GM10266 (cell line): ENCODE measurements around the gene C16orf46.

Source experiments
- DNase-seq: peaks from one replicate; pipeline ENCODE4 v3.0.0; 2012; ENCODE audit errors: extremely low spot score
- CTCF ChIP-seq: IDR thresholded peaks from 2 replicates; pipeline ENCODE4 v1.5.1; 2012; ENCODE audit warnings: mild to moderate bottlenecking, low read depth; ENCODE audit not compliant: control insufficient read depth, insufficient read depth; ENCODE audit errors: missing control alignments

The C16orf46 gene

GRCh38 chr16:81107511-81107910, 30.5 kb upstream of the C16orf46 start:
- no peak for DNase-seq
- no peak for TF ChIP-seq CTCF

GRCh38 chr16:81106826-81107503, 29.9 kb upstream of the C16orf46 start:
- DNase-seq, result no peak
- TF ChIP-seq CTCF, result no peak

GRCh38 chr16:81105946-81106345, 28.9 kb upstream of the C16orf46 start:
- no peak for DNase-seq

GRCh38 chr16:81101702-81102101, 24.7 kb upstream of the C16orf46 start:
- no peak for TF ChIP-seq CTCF
- DNase-seq, result no peak

More at GRCh38 chr16:81105946-81106345, 28.9 kb upstream of the C16orf46 start:
- TF ChIP-seq CTCF, result no peak

GRCh38 chr16:81099958-81100357, 22.9 kb upstream of the C16orf46 start:
- DNase-seq, result no peak
- no peak for TF ChIP-seq CTCF

- DNase-seq, result no peak
- TF ChIP-seq CTCF, result no peak
Observed at GRCh38 chr16:81097230-81097629, 20.2 kb upstream of the C16orf46 start.

- no peak for TF ChIP-seq CTCF
- DNase-seq, result no peak
Observed at GRCh38 chr16:81096715-81097208, 19.7 kb upstream of the C16orf46 start.
